ENCODE measurements around the gene ICA1L.
"Not testable (repeated sequence)": the region's sequence is repeated elsewhere in the genome, so short reads cannot be mapped to it uniquely, and the experiment has no call there.

Gene ICA1L

GRCh38 chr2:202871300-202872141, at the start of gene ICA1L:
Gene ICA1L (minus strand): TSS chr2:202871766. CDS start chr2:202829009, 42,757 bp downstream.
- Mint-ChIP-seq H3K27ac (peak within 1 kb of the TSS; percentile 66), H3K9me3 (no peaks in the 10 kb centered on the region), H3K27me3 (peaks cover 8% of the 10 kb centered on the region), H3K4me3 (peak within 1 kb of the TSS; percentile 85), H3K4me1 (ENCODE audit: low read depth) (peaks cover 9% of the 10 kb centered on the region), H3K36me3 (ENCODE audit: low read depth) (peaks cover 7% of the 10 kb centered on the region)
- intact Hi-C loops (cut with micrococcal nuclease) = loop anchor here (1.0 to 5.0 kb wide), 4 partner anchors 23 to 284 kb away; partner anchors contain the start of genes CARF and WDR12

GRCh38 chr2:202918860-202919259, 47.3 kb upstream of the ICA1L start:
- H3K36me3 Mint-ChIP-seq (ENCODE audit: low read depth) = peaks cover 21% of the 10 kb centered on the region
- H3K4me1 Mint-ChIP-seq (ENCODE audit: low read depth) = no peaks in the 10 kb centered on the region
- H3K27ac Mint-ChIP-seq = no peak overlapping the region
- intact Hi-C loops (cut with micrococcal nuclease) = no loop called here
- no peak overlapping the region for H3K4me3 Mint-ChIP-seq
- no peaks in the 10 kb centered on the region for H3K9me3 Mint-ChIP-seq
- no peaks in the 10 kb centered on the region for H3K27me3 Mint-ChIP-seq

- Mint-ChIP-seq H3K27ac (peak overlapping the region; percentile 87), H3K4me1 (ENCODE audit: low read depth) (peaks cover 23% of the 10 kb centered on the region), H3K4me3 (peak overlapping the region; percentile 98)
- H3K9me3 Mint-ChIP-seq; H3K27me3 Mint-ChIP-seq; H3K36me3 Mint-ChIP-seq (ENCODE audit: low read depth): not testable (repeated sequence)
- intact Hi-C loops (cut with micrococcal nuclease) = loop anchor here (5.0 kb wide), 4 partner anchors 40 to 535 kb away; partner anchors contain the start of genes BMPR2, CYP20A1 and ICA1L
Measured at GRCh38 chr2:202912342-202913201, 41.0 kb upstream of the ICA1L start.

- intact Hi-C loops (cut with micrococcal nuclease) = loop anchor here (5.0 kb wide), 4 partner anchors 39 to 534 kb away; partner anchors contain the start of genes BMPR2, CYP20A1 and ICA1L
- H3K4me3 Mint-ChIP-seq = peak within 1 kb of the TSS; percentile 98
- no peaks in the 10 kb centered on the region for H3K27me3 Mint-ChIP-seq
- H3K27ac Mint-ChIP-seq = peak within 1 kb of the TSS; percentile 87
- H3K9me3 Mint-ChIP-seq = no peaks in the 10 kb centered on the region
- peaks cover 17% of the 10 kb centered on the region for H3K36me3 Mint-ChIP-seq (ENCODE audit: low read depth)
- peaks cover 23% of the 10 kb centered on the region for H3K4me1 Mint-ChIP-seq (ENCODE audit: low read depth)
Measured at GRCh38 chr2:202911512-202912341, 40.2 kb upstream of the ICA1L start, which contains the start of the genes CARF and WDR12. Gene CARF (plus strand): TSS chr2:202912275. CDS start chr2:202941903, 29,628 bp downstream. Gene WDR12 (minus strand): TSS chr2:202911673. CDS start chr2:202911476, 197 bp downstream.

- intact Hi-C loops (cut with micrococcal nuclease) = loop anchor here (5.0 kb wide), 4 partner anchors 39 to 534 kb away; partner anchors contain the start of genes BMPR2, CYP20A1 and ICA1L
- Mint-ChIP-seq H3K4me1 (ENCODE audit: low read depth) (peaks cover 23% of the 10 kb centered on the region), H3K9me3 (no peaks in the 10 kb centered on the region), H3K36me3 (ENCODE audit: low read depth) (peaks cover 23% of the 10 kb centered on the region), H3K27me3 (no peaks in the 10 kb centered on the region), H3K27ac (peak overlapping the region; percentile 87), H3K4me3 (peak overlapping the region; percentile 98)
Measured at GRCh38 chr2:202911203-202911511, 39.6 kb upstream of the ICA1L start.

- intact Hi-C loops (cut with micrococcal nuclease) = loop anchor here (5.0 kb wide), 4 partner anchors 38 to 533 kb away; partner anchors contain the start of genes BMPR2, CYP20A1 and ICA1L
- peaks cover 23% of the 10 kb centered on the region for H3K4me1 Mint-ChIP-seq (ENCODE audit: low read depth)
- peak overlapping the region; percentile 6 for H3K4me3 Mint-ChIP-seq
- peaks cover 27% of the 10 kb centered on the region for H3K36me3 Mint-ChIP-seq (ENCODE audit: low read depth)
- H3K27me3 Mint-ChIP-seq = no peaks in the 10 kb centered on the region
- peak overlapping the region; percentile 87 for H3K27ac Mint-ChIP-seq
- peaks cover 3% of the 10 kb centered on the region for H3K9me3 Mint-ChIP-seq
Measured at GRCh38 chr2:202910698-202911097, 39.1 kb upstream of the ICA1L start.

GRCh38 chr2:202910250-202910649, 38.7 kb upstream of the ICA1L start:
- Mint-ChIP-seq H3K4me3 (peak overlapping the region; percentile 17), H3K4me1 (ENCODE audit: low read depth) (peaks cover 23% of the 10 kb centered on the region), H3K36me3 (ENCODE audit: low read depth) (peaks cover 32% of the 10 kb centered on the region)
- H3K27ac Mint-ChIP-seq, H3K27me3 Mint-ChIP-seq, H3K9me3 Mint-ChIP-seq: not testable (repeated sequence)
- intact Hi-C loops (cut with micrococcal nuclease) = loop anchor here (5.0 kb wide), 4 partner anchors 38 to 533 kb away; partner anchors contain the start of genes BMPR2, CYP20A1 and ICA1L

- intact Hi-C loops (cut with micrococcal nuclease) = loop anchor here (5.0 kb wide), 4 partner anchors 37 to 532 kb away; partner anchors contain the start of genes BMPR2, CYP20A1 and ICA1L
- Mint-ChIP-seq H3K36me3 (ENCODE audit: low read depth) (peaks cover 35% of the 10 kb centered on the region), H3K27ac (no peak overlapping the region), H3K4me1 (ENCODE audit: low read depth) (peaks cover 23% of the 10 kb centered on the region), H3K27me3 (no peaks in the 10 kb centered on the region), H3K9me3 (peaks cover 9% of the 10 kb centered on the region), H3K4me3 (no peak overlapping the region)
Measured at GRCh38 chr2:202909394-202910192, 38.0 kb upstream of the ICA1L start.

- intact Hi-C loops (cut with micrococcal nuclease) = no loop called here
- Mint-ChIP-seq H3K27ac (peak overlapping the region; percentile 50), H3K4me1 (ENCODE audit: low read depth) (peaks cover 23% of the 10 kb centered on the region), H3K9me3 (peaks cover 9% of the 10 kb centered on the region), H3K4me3 (no peak overlapping the region), H3K36me3 (ENCODE audit: low read depth) (peaks cover 49% of the 10 kb centered on the region), H3K27me3 (no peaks in the 10 kb centered on the region)
Measured at GRCh38 chr2:202908186-202908585, 36.6 kb upstream of the ICA1L start.

GRCh38 chr2:202905507-202905906, 33.9 kb upstream of the ICA1L start:
- Mint-ChIP-seq H3K4me1 (ENCODE audit: low read depth) (peaks cover 23% of the 10 kb centered on the region), H3K36me3 (ENCODE audit: low read depth) (peaks cover 60% of the 10 kb centered on the region)
- intact Hi-C loops (cut with micrococcal nuclease); H3K27ac Mint-ChIP-seq; H3K27me3 Mint-ChIP-seq; H3K9me3 Mint-ChIP-seq; H3K4me3 Mint-ChIP-seq: not testable (repeated sequence)

GRCh38 chr2:202885190-202885589, 13.6 kb upstream of the ICA1L start:
- no peaks in the 10 kb centered on the region for H3K27me3 Mint-ChIP-seq
- no peak overlapping the region for H3K4me3 Mint-ChIP-seq
- no peak overlapping the region for H3K27ac Mint-ChIP-seq
- no peaks in the 10 kb centered on the region for H3K4me1 Mint-ChIP-seq (ENCODE audit: low read depth)
- peaks cover 74% of the 10 kb centered on the region for H3K36me3 Mint-ChIP-seq (ENCODE audit: low read depth)
- H3K9me3 Mint-ChIP-seq = no peaks in the 10 kb centered on the region
- intact Hi-C loops (cut with micrococcal nuclease) = no loop called here

GRCh38 chr2:202883987-202884675, 12.6 kb upstream of the ICA1L start:
- intact Hi-C loops (cut with micrococcal nuclease) = no loop called here
- Mint-ChIP-seq H3K4me1 (ENCODE audit: low read depth) (no peaks in the 10 kb centered on the region), H3K4me3 (no peak overlapping the region), H3K27me3 (no peaks in the 10 kb centered on the region), H3K27ac (no peak overlapping the region), H3K9me3 (no peaks in the 10 kb centered on the region), H3K36me3 (ENCODE audit: low read depth) (peaks cover 74% of the 10 kb centered on the region)
